NCI-H1694 (cell line): ENCODE measurements around the gene CHST10.
"Not testable (repeated sequence)": the region's sequence is repeated elsewhere in the genome, so short reads cannot be mapped to it uniquely, and the experiment has no call there.

Experiments
- DNase-seq: peaks from one replicate; lab custom pipeline; 2025; lab: John Stamatoyannopoulos, UW

CHST10 gene, protein sequence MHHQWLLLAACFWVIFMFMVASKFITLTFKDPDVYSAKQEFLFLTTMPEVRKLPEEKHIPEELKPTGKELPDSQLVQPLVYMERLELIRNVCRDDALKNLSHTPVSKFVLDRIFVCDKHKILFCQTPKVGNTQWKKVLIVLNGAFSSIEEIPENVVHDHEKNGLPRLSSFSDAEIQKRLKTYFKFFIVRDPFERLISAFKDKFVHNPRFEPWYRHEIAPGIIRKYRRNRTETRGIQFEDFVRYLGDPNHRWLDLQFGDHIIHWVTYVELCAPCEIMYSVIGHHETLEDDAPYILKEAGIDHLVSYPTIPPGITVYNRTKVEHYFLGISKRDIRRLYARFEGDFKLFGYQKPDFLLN

DNA sequence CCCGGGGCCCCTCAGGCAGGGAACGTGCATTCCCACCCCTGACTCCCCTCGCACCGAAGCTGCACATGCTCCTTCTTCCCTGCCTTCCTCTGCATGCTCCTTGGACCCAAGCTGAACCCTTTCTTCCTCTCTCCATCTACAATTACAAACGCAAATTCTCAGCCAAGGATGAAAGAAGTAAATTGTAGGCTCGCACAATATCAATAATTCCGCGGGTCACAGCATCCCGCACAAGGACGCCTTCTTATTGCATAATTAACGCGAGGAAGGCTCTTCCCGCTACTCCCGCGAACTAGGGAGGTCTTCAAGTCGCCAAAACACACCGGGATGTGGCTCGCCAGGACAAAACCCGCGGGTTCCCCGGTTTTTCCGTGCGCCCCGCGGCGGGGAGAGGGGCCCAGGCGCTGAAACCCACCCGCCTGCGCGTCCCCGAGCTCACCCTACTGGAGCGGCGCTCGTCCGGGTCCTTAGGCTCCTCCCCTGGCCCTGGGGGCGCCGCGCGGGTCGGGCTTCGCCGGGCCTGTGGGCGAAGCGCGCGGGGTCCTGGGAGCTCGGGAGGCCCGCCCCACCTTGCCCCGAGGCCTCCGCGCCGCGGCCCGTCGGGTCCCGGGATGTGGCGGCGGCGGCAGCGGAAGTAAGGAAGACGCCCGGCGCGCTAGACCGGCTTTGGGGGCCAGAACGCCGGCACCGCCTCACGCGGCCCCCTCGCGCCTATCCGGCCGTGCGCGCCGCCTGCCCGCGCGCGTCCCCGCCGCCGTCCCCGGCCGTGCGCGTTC is at the start of gene CHST10:
TSS of gene CHST10 (minus strand) at position 734 of the 776 bp plus-strand sequence. CDS start 10,993 bp downstream, outside the sequence.
- DNase-seq: peak; percentile 12

DNA sequence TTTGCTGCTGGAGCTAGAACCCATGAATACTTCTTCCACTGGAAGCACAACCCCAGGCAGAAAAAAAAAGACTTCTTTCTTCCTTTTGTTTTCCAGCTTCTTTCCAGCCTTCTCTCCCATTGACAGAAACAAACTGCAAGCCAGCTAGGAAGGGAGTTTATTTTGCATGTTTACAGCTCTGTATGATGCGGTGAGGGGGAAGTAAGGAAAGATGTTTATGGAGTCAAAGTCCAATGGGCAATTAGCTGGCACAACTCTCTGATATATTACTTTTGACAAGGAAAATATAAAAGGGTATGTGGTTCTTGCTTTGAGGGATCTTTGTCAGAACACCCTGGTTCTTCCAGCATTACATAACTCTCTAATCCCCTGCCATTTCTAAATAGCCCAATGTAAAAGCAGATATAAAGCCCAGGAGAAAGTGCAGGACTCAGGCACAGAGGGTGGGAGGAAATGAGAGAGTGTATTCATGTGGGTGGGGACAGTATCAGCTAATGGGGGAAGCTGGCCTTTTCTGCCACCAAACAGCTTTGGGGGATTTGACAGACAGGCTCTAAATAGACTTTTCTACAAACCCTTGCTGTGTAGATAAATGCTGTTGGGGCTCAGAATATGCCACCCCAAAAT is 43.5 kb upstream of the CHST10 start:
- no peak for DNase-seq

DNA sequence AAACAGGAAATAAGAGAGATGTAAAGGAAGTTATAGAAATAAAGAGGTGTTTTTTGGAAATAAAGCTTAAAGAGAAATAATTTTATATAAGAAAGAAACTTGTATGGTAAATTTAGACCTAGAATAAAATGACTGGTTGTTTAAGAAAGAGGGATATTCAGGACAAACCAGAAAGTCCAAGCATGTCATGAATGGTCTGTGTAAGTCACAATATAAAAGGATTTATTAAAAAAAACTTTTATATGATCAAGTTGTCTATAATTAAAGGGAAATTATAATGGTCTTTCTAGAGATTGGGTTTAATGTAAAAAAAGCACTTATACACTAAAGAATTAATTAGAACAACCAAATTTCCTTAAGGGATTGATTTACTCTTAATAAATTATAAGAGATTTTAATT is 38.9 kb upstream of the CHST10 start:
- DNase-seq: not testable (repeated sequence)

DNA sequence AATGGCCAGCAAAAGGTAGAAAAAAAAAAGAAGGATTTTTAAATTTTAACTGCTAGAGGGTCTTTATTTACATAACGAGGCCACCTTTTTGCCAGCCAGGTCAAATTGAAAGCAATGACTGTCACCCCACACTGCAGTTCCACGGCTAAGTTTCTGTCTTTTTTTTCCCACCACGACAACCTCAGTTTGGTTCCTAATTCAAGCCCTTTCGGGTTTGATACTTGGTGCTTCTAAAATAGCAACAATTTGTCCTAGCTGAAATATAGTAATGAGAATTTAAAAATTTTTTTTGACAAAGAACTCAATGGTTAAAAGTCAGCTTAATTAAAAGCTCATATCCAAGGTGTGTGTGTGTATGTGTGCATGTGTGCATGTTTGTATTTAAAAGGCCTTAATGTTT is 36.4 kb upstream of the CHST10 start:
- DNase-seq: no peak

DNA sequence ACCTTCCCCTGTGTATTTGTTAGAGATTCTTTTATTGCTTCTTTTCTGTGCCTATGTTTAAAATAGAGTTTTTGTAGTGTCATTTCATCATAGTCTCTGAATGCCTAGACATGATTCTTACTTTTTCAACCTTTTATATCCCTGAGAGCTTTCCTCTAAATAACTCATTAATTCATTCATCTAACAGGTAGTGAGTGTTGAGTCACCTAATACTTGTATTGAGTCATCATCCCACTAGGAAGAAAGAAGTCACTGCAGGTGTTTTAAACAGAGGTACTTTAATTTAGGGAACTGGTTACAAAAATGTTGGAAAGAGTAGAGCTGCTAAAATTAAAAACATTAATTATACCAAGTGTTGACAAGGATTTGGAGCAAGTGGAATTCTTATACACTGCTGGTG is 34.3 kb upstream of the CHST10 start:
- DNase-seq: no peak

DNA sequence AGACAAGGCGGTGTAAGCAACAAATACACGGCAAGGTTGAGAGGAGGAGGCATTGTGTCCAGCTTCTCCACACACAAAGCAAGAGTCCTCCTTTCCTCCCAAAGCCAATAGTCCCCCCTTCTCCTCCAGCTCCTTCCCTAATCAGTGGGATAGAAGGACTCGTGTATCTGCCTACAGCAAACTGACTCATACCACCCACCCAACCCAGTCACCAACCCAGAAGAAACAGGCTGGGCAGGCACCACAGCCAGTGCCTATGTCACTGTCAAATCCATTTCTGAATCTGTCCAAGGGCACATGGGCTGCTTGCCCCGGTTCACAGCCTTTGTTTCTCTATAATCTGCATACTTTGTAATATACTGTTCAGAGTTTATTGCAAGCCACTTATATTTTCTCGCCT is 33.6 kb upstream of the CHST10 start:
- no peak for DNase-seq

DNA sequence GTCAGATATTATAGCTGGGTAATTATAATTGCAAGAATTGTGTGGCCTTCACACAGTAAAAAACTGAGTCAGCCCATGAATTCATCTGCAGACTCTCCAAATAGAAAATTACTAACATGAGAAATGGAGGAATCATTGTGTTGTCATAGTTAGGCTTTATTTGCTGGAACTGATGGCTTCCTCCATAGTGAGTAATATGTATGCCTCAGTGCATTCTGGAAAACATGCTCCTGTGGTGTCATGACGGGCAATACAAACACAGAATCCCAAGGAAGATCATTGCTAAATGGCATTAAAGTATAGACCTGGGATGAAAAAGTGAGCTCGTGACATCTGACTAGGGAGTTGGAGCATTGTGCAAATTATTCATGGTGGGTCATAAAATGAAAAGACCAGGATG is 29.2 kb upstream of the CHST10 start:
- DNase-seq: no peak

DNA sequence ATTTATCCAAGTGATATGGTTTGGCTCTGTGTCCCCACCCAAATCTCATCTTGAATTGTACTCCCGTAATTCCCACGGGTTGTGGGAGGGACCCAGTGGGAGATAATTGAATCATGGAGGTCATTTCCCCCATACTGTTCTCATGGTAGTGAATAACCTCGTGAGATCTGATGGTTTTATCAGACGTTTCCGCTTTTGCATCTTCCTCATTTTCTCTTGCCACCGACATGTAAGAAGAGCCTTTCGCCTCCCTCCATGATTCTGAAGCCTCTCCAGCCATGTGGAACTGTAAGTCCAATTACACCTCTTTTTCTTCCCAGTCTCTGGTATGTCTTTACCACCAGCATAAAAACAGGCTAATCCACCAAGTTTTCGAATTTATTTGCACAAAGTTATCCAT is 20.3 kb upstream of the CHST10 start:
- no peak for DNase-seq

DNA sequence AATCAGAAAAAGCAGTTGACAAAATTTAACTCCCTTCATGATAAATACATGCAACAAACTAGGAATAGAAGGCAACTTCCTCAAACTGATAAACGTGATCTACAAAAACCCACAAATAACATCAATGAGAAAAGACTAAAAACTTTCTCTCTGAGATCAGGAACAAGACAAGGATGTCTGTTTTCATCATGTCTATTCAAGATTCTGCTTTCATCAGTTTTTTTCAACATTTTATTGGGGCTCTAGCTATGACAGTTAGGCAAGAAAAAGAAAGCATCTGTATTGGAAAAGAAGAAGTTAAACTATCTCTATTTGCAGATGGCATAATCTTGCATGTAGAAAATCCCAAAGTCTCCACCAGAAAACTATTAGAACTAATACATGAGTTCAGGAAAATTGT is 12.3 kb upstream of the CHST10 start:
- DNase-seq: no peak

DNA sequence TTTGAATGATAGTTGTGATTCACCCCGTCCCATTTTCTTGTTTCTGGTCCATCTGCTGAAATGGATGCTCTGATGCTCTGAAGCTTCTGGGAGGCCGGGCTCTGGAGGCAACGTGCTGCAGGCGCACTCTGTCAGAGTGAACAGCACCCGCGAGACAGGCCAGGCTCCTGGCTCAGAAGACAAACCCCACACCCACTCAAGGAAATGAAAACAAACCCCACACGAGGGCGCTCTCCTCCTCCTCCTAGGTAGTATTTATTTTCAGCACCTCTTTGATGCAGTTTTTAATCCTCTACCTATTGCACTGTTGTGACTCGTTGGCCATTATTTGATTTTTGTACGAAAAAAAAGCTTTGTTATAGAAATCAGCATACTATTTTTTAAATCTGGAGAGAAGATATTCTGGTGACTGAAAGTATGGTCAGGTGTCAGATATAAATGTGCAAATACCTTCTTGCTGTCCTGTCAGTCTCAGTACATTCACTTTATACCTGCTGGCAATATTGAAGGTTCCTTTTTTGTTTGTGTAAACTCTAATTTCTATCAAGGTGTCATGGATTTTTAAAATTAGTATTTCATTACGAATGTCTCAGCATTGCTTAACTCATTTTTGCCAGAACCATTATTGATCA is 10.3 kb upstream of the CHST10 start:
- DNase-seq: peak; percentile 63

DNA sequence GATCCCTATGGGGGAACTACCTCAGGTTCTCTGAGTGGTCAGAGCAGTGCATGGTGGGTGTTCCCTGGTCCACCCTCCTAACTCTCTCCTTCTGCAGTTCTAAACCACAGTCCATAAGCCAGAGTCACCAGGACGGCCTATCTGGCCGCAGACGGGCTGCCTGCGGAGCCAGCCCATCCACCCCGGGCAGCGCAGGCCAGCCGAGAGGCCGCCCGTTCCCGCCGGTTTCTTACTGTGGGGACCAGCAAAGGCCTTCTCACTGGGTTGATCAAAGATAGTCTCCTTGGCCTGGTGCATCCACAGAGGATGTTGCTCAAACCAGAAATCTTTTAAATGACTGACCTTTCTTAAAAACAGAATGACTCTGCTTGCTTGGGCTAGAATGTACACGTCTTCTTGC is 9.6 kb upstream of the CHST10 start:
- no peak for DNase-seq

DNA sequence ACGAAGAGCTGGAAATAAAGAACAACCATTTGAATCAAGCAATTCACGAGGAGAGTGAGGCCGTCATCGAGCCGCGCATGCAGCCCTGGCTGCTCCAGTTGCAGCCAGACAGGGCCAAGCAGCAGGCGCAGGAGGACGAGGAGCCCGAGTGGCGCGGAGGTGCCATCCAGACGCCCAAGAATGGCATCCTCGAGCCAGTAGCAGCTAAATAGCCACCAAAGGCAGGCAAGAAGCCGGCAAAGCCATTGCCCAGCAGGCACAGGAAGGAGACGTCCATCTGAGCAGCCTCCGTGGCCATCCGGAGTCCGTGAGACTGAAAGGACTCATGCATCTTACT is 8.9 kb upstream of the CHST10 start:
- DNase-seq: no peak

DNA sequence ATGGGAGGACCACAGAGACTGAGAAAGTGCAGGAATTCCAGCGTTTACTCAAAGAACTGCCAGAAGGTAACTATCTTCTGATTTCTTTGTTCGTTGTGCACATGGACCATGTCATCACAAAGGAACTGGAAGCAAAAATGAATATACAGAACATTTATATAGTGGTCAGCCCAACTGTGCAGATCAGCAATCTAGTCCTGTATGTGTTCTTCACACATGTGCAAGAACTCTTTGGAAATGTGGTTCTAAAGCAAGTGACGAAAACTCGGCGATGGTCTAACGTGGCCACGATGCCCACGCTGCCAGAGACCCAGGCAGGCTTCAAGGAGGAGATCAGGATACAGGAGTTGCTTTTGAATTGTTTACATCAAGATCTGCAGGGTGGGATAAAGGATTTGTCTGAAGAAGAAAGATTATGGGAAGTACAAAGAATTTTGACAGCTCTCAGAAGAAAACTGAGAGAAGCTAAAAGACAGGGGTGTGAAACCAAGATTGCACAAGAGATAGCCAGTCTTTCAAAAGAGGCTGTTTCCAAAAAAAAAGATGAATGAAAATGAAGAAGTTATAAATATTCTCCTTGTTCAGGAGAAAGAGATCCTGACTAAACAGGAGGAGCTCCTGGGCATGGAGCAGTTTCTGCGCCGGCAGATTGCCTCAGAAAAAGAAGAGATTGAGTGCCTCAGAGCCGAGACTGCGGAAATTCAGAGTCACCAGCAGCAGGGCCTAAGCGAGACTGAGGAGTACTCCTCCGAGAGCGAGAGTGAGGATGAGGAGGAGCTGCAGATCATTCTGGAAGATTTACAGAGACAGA is 8.3 kb upstream of the CHST10 start:
- no peak for DNase-seq

DNA sequence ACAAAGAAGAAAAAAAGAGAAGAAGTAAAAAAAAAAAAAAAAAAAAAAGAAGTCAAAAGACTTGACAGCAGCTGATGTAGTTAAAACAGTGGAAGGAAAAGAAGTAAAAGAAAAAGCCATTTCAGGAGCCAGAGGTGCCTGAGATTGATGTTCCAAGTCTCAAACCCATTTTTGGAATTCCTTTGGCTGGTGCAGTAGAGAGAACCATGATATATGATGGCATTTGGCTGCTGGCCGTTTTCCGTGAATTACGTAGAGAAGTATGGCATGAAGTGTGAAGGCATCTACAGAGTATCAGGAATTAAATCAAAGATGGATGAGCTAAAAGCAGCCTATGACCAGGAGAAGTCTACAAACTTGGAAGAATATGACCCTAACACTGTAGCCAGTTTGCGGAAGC is 7.6 kb upstream of the CHST10 start:
- no peak for DNase-seq

DNA sequence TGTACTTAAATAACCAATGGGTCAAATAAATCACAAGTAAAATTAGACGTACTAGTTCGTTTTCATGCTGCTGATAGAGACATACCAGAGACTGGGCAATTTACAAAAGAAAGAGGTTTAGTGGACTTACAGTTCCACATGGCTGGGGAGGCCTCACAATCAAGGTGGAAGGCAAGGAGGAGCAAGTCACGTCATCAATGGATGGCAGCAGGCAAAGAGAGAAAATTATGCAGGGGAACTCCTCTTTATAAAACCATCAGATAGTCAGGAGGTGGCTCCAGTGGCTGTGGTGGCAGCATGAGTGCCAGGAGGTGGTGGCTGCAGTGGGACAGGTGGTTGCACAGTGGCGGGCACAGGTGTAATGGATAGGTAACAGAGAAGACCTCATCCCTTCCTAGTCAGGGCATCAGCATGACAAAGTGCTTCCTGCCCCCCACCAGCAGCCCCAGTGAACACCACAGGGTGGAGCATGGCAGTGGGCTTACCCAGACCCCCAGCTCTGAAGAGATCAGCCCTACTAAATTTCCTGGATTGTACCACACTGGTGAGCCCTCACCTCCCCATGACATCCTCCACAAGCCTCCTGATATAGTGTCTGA is 6.9 kb upstream of the CHST10 start:
- no peak for DNase-seq

DNA sequence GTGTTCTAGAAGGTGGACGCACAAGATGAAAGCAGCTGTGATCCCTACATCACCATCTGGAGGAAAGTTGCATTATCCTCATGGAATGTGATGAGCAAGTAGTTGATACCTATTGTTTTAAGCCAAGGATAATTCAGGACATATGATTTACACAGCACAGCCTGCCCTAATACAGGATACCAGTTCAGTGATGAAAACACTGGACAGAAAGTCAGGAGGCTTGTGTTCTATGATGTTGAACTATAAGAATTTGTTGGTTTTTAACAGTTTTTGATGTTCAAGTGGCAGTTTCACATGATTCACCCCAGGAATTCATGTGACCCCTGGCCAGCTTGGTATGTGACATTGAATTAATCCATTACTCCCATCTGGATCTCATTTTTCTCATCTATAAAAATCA is 6.2 kb upstream of the CHST10 start:
- no peak for DNase-seq

DNA sequence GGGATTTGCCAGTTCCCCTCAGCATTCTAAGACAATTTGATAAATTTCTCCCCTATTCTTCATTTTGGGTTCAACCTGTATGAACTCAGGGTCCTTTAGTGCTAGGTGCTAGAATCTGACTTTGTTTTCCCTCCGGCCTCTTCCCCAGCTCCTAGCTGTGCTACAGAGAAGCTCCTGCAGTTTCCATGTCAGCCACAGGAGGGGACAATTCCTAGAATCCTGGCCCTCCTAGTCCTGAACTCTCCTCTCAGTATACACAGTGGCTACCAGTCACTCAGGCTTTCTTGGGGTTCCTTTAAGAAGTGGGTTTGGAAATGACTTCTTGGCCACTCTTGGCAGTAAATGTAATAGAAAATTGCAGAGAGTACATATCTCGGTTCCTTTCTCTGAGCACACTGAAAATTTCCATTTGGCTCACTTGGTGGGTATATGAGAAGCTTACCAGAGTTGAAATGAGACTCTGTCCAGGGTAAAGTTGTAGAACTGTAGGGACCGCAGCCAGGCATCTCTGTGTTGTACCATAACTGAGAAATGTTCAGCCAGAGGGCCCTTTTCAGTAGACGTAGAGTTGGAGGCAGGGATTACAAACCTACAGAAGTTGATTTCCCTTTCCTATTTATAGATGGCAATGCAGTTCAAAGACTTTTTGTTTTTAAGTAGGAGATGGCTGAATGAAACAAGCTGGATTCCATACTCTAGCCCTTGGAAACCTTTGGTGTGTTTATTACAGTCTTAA is 5.0 kb upstream of the CHST10 start:
- peak; percentile 11 for DNase-seq

DNA sequence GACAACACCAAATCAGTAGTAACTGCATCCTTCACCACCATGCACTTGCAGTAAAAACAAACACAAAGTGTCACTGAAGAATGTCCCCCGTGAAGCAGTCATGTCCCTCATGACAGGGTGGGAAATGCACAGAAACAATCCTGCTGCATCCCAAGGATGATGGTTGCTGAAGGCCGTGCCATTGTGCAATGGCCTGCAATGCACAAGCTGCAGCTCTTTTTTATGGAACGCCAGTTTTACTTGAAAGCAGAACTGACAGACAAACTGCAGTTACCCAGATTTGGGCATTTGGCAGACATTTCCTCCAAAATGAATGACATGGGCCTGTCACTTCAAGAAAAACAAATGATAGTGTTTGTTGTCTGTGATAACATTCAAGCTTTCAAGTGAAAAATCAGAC is 2.4 kb upstream of the CHST10 start:
- no peak for DNase-seq

DNA sequence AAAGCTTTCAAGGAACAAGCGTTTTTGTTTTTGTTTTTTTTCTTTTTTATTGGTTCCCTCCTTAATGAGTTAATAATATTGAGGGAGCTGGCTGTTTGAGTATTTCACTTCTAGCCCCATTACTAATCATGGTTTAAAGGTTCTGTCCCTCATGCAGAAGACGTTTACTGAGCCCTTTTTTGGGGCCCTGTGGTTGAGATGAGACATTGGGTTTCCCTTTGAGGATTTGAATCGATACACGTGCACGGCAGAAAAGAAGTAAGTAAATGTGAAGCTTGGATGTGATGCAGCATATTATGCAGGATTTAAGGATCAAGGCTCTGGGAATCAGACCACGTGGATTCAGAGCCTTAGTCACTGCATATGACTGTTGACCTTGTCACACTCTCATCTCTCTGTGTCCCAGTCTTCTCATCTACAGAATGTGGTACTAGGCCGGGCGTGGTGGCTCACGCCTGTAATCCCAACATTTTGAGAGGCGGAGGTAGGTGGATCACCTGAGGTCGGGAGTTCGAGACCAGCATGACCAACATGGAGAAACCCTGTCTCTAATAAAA is 1.0 kb upstream of the CHST10 start:
- DNase-seq: no peak

DNA sequence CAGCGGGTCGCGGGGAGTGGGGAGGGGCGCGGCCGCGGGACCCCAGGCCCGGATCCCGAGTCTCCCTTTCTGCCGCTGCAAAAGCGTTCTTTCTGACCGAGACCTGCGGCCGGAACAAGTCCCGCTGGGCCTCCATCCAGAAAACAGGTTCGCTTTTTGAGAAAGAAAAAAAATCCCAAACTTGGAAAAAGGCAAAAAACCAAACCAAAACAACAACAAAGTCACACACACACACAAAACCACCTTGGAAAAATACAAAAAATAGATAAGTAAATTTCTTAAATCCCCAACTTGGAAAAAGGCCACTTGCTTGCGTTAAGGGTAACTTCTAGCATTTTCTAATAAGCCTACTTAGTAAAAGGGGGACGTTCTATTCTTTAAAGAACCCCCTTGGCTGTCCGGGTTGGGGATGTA is 250 bp upstream of the CHST10 start:
- no peak for DNase-seq
